ENCODE results near the gene ANKFY1.

Gene ANKFY1

GRCh38 chr17:4161967-4162305 lies 101.8 kb downstream of the ANKFY1 start:
- Histone ChIP-seq H3K9ac (ENCODE audit: low read depth, low read length) (peak overlapping the region; percentile 0), H3K4me1 (ENCODE audit: control insufficient read depth, insufficient read depth, low read length) (peaks cover 18% of the 10 kb centered on the region), H3K9me3 (replicated peaks; ENCODE audit: low read length) (no peaks in the 10 kb centered on the region), H3K36me3 (ENCODE audit: insufficient read depth, low read length) (peaks cover 15% of the 10 kb centered on the region), H3K4me2 (ENCODE audit: low read length) (peak overlapping the region; percentile 11), H3K27me3 (ENCODE audit: control insufficient read depth, insufficient read depth, low read length) (no peaks in the 10 kb centered on the region), H3K4me3 (ENCODE audit: low read length) (no peak overlapping the region)

GRCh38 chr17:4161192-4161966 lies 102.4 kb downstream of the ANKFY1 start:
- Histone ChIP-seq H3K4me2 (ENCODE audit: low read length) (peak overlapping the region; percentile 36), H3K36me3 (ENCODE audit: insufficient read depth, low read length) (peaks cover 10% of the 10 kb centered on the region), H3K4me1 (ENCODE audit: control insufficient read depth, insufficient read depth, low read length) (peaks cover 18% of the 10 kb centered on the region), H3K4me3 (ENCODE audit: low read length) (no peak overlapping the region), H3K27me3 (ENCODE audit: control insufficient read depth, insufficient read depth, low read length) (no peaks in the 10 kb centered on the region), H3K9me3 (replicated peaks; ENCODE audit: low read length) (no peaks in the 10 kb centered on the region), H3K9ac (ENCODE audit: low read depth, low read length) (peak overlapping the region; percentile 0)

GRCh38 chr17:4160294-4160859 lies 103.4 kb downstream of the ANKFY1 start:
- Histone ChIP-seq H3K27me3 (ENCODE audit: control insufficient read depth, insufficient read depth, low read length) (no peaks in the 10 kb centered on the region), H3K4me3 (ENCODE audit: low read length) (no peak overlapping the region), H3K36me3 (ENCODE audit: insufficient read depth, low read length) (peaks cover 4% of the 10 kb centered on the region)

GRCh38 chr17:4159761-4160160 lies 104.0 kb downstream of the ANKFY1 start:
- no peaks in the 10 kb centered on the region for H3K9me3 ChIP-seq (replicated peaks; ENCODE audit: low read length)
- no peaks in the 10 kb centered on the region for H3K27me3 ChIP-seq (ENCODE audit: control insufficient read depth, insufficient read depth, low read length)
- no peak overlapping the region for H3K4me2 ChIP-seq (ENCODE audit: low read length)
- peaks cover 18% of the 10 kb centered on the region for H3K4me1 ChIP-seq (ENCODE audit: control insufficient read depth, insufficient read depth, low read length)
- H3K4me3 ChIP-seq (ENCODE audit: low read length), result no peak overlapping the region
- no peak overlapping the region for H3K9ac ChIP-seq (ENCODE audit: low read depth, low read length)
- H3K36me3 ChIP-seq (ENCODE audit: insufficient read depth, low read length), result no peaks in the 10 kb centered on the region

More at GRCh38 chr17:4160294-4160859, 103.4 kb downstream of the ANKFY1 start:
- Histone ChIP-seq H3K4me2 (ENCODE audit: low read length) (no peak overlapping the region), H3K4me1 (ENCODE audit: control insufficient read depth, insufficient read depth, low read length) (peaks cover 18% of the 10 kb centered on the region), H3K9ac (ENCODE audit: low read depth, low read length) (no peak overlapping the region), H3K9me3 (replicated peaks; ENCODE audit: low read length) (no peaks in the 10 kb centered on the region)

- H3K4me3 ChIP-seq (ENCODE audit: low read length), result no peak overlapping the region
- H3K4me2 ChIP-seq (ENCODE audit: low read length), result no peak overlapping the region
- H3K9me3 ChIP-seq (replicated peaks; ENCODE audit: low read length), result no peaks in the 10 kb centered on the region
- no peaks in the 10 kb centered on the region for H3K36me3 ChIP-seq (ENCODE audit: insufficient read depth, low read length)
- no peaks in the 10 kb centered on the region for H3K27me3 ChIP-seq (ENCODE audit: control insufficient read depth, insufficient read depth, low read length)
- no peak overlapping the region for H3K9ac ChIP-seq (ENCODE audit: low read depth, low read length)
- H3K4me1 ChIP-seq (ENCODE audit: control insufficient read depth, insufficient read depth, low read length), result peaks cover 13% of the 10 kb centered on the region
These were observed 106.0 kb downstream of the ANKFY1 start for GRCh38 chr17:4157618-4158333.

GRCh38 chr17:4156750-4157381 lies 106.9 kb downstream of the ANKFY1 start:
- H3K4me2 ChIP-seq (ENCODE audit: low read length), result no peak overlapping the region
- no peaks in the 10 kb centered on the region for H3K27me3 ChIP-seq (ENCODE audit: control insufficient read depth, insufficient read depth, low read length)
- no peak overlapping the region for H3K9ac ChIP-seq (ENCODE audit: low read depth, low read length)
- no peak overlapping the region for H3K4me3 ChIP-seq (ENCODE audit: low read length)
- no peaks in the 10 kb centered on the region for H3K36me3 ChIP-seq (ENCODE audit: insufficient read depth, low read length)
- H3K9me3 ChIP-seq (replicated peaks; ENCODE audit: low read length), result no peaks in the 10 kb centered on the region
- H3K4me1 ChIP-seq (ENCODE audit: control insufficient read depth, insufficient read depth, low read length), result peaks cover 17% of the 10 kb centered on the region

- Histone ChIP-seq H3K4me2 (ENCODE audit: low read length) (no peak overlapping the region), H3K9ac (ENCODE audit: low read depth, low read length) (no peak overlapping the region), H3K4me1 (ENCODE audit: control insufficient read depth, insufficient read depth, low read length) (peaks cover 9% of the 10 kb centered on the region), H3K4me3 (ENCODE audit: low read length) (no peak overlapping the region), H3K27me3 (ENCODE audit: control insufficient read depth, insufficient read depth, low read length) (no peaks in the 10 kb centered on the region), H3K36me3 (ENCODE audit: insufficient read depth, low read length) (no peaks in the 10 kb centered on the region), H3K9me3 (replicated peaks; ENCODE audit: low read length) (no peaks in the 10 kb centered on the region)
These were observed 107.7 kb downstream of the ANKFY1 start for GRCh38 chr17:4155980-4156620.

GRCh38 chr17:4154201-4154600 lies 109.6 kb downstream of the ANKFY1 start:
- Histone ChIP-seq H3K9ac (ENCODE audit: low read depth, low read length) (no peak overlapping the region), H3K4me1 (ENCODE audit: control insufficient read depth, insufficient read depth, low read length) (peaks cover 5% of the 10 kb centered on the region), H3K9me3 (replicated peaks; ENCODE audit: low read length) (no peaks in the 10 kb centered on the region), H3K4me2 (ENCODE audit: low read length) (no peak overlapping the region), H3K27me3 (ENCODE audit: control insufficient read depth, insufficient read depth, low read length) (no peaks in the 10 kb centered on the region), H3K4me3 (ENCODE audit: low read length) (no peak overlapping the region), H3K36me3 (ENCODE audit: insufficient read depth, low read length) (no peaks in the 10 kb centered on the region)

- Histone ChIP-seq H3K9ac (ENCODE audit: low read depth, low read length) (peak overlapping the region; percentile 26), H3K4me1 (ENCODE audit: control insufficient read depth, insufficient read depth, low read length) (peaks cover 10% of the 10 kb centered on the region), H3K4me2 (ENCODE audit: low read length) (no peak overlapping the region), H3K36me3 (ENCODE audit: insufficient read depth, low read length) (no peaks in the 10 kb centered on the region), H3K9me3 (replicated peaks; ENCODE audit: low read length) (no peaks in the 10 kb centered on the region), H3K27me3 (ENCODE audit: control insufficient read depth, insufficient read depth, low read length) (no peaks in the 10 kb centered on the region), H3K4me3 (ENCODE audit: low read length) (no peak overlapping the region)
These were observed 111.3 kb downstream of the ANKFY1 start for GRCh38 chr17:4152471-4152870.

GRCh38 chr17:4150096-4150495 lies 113.7 kb downstream of the ANKFY1 start:
- Histone ChIP-seq H3K27me3 (ENCODE audit: control insufficient read depth, insufficient read depth, low read length) (no peaks in the 10 kb centered on the region), H3K36me3 (ENCODE audit: insufficient read depth, low read length) (no peaks in the 10 kb centered on the region), H3K4me1 (ENCODE audit: control insufficient read depth, insufficient read depth, low read length) (peaks cover 10% of the 10 kb centered on the region), H3K9me3 (replicated peaks; ENCODE audit: low read length) (no peaks in the 10 kb centered on the region), H3K9ac (ENCODE audit: low read depth, low read length) (no peak overlapping the region), H3K4me3 (ENCODE audit: low read length) (no peak overlapping the region), H3K4me2 (ENCODE audit: low read length) (no peak overlapping the region)
